HCT116 (cell line): ENCODE measurements around the gene CD44. TPM values are rescaled to one million over a fixed set of nuclear protein-coding genes. Genes with fewer than 3 reads are reported as not detected.
A peak's percentile ranks its signal among the peaks of the same experiment; 100 is the strongest.

Experiments
- ATAC-seq: fragments of 200-7000 bp; cut with Tn5 transposase; 2 replicates; pipeline ENCODE4 v1.9.1; 2020; ENCODE audit warnings: mild to moderate bottlenecking, moderate library complexity
- BruUV-seq: library from RNA; stranded (reverse); fragments of 400-500 nt; replicated peaks from 2 replicates; lab custom pipeline; 2021; lab: Mats Ljungman, UMichigan
- CTCF ChIA-PET: fragments of 300-600 bp; sonication (Branson Sonifier 250); formaldehyde crosslinking; loops from one replicate; lab custom pipeline; 2021; ENCODE audit warnings: antibody characterized with exemption; lab: Charles Lee
- POLR2A ChIA-PET: fragments of 300-600, 350-600 bp; sonication (Branson Sonifier 250); formaldehyde crosslinking; loops from one replicate; lab custom pipeline; 2021; ENCODE audit warnings: antibody characterized with exemption; lab: Charles Lee
- RAD21 ChIA-PET, 2 experiments: fragments of 300-600 bp; sonication (Branson Sonifier 250); formaldehyde crosslinking; loops; one replicate each; lab custom pipeline; 2023; ENCODE audit warnings: low total read pairs in 2 of 2; ENCODE audit not compliant: uncharacterized antibody in 2 of 2, unreplicated experiment in 2 of 2, low non-redundant PET in 1 of 2; lab: Charles Lee
- DNase-seq: peaks from one replicate; pipeline ENCODE4 v3.0.0-alpha.2; 2010; ENCODE audit warnings: low read depth, low spot score
- H2AFZ ChIP-seq: fragments of 200-600 bp; shearing (Covaris generic), sonication (generic); 2 replicates; pipeline ENCODE4 v1.6.1; 2017; ENCODE audit warnings: low read depth, mixed run types, mixed read lengths, antibody characterized with exemption, low read length; ENCODE audit not compliant: poor library complexity, severe bottlenecking
- H3K27ac ChIP-seq: 2 replicates; pipeline ENCODE4 v1.5.1; 2012; ENCODE audit warnings: low read depth, low read length
- H3K27me3 ChIP-seq: fragments of 200-600 bp; sonication (generic); 2 replicates; pipeline ENCODE4 v1.6.1; 2016; ENCODE audit warnings: mixed run types, low read length, mixed read lengths; ENCODE audit not compliant: insufficient read depth
- H3K36me3 ChIP-seq, 2 experiments: fragments of 200-500 bp in 1 of 2; fragments of 200-600 bp in 1 of 2; sonication (Bioruptor generic) in 1 of 2; sonication (generic) in 1 of 2; 2 replicates each; pipeline versions ENCODE4 v1.5.1 to v1.6.1; 2014 to 2016; ENCODE audit warnings: low read length in 2 of 2, inconsistent platforms in 1 of 2, mixed read lengths in 1 of 2, mixed run types in 1 of 2; ENCODE audit not compliant: insufficient read depth in 2 of 2, control insufficient read depth in 1 of 2
- H3K4me1 ChIP-seq, 2 experiments: fragments of 200-600 bp in 1 of 2; sonication (generic) in 1 of 2; 2 replicates each; pipeline versions ENCODE4 v1.5.1 to v1.6.1; 2012 to 2017; ENCODE audit warnings: low read length in 2 of 2, inconsistent platforms in 1 of 2, mild to moderate bottlenecking in 1 of 2, mixed read lengths in 1 of 2, mixed run types in 1 of 2, moderate library complexity in 1 of 2; ENCODE audit not compliant: insufficient read depth in 2 of 2, control insufficient read depth in 1 of 2
- H3K4me2 ChIP-seq: fragments of 200-600 bp; sonication (generic); 2 replicates; pipeline ENCODE4 v1.6.1; 2017; ENCODE audit warnings: mixed run types, low read length, mixed read lengths
- H3K4me3 ChIP-seq, 2 experiments: fragments of 200-600 bp in 1 of 2; sonication (generic) in 1 of 2; replicated peaks in 1 of 2; 2 replicates each; pipeline ENCODE4 v1.5.1; 2011 to 2016; ENCODE audit warnings: low read length in 2 of 2, control low read depth in 1 of 2, low read depth in 1 of 2, mild to moderate bottlenecking in 1 of 2, mixed read lengths in 1 of 2, mixed run types in 1 of 2
- H3K79me2 ChIP-seq: fragments of 200-600 bp; sonication (generic); 2 replicates; pipeline ENCODE4 v1.6.1; 2017; ENCODE audit warnings: mild to moderate bottlenecking, mixed run types, low read length, moderate library complexity, mixed read lengths; ENCODE audit not compliant: insufficient read depth
- H3K9ac ChIP-seq: fragments of 200-600 bp; sonication (generic); 2 replicates; pipeline ENCODE4 v1.6.1; 2016; ENCODE audit warnings: low read length, mixed read lengths
- H3K9me2 ChIP-seq: fragments of 200-600 bp; sonication (generic), shearing (Covaris generic); 2 replicates; pipeline ENCODE4 v1.6.1; 2017; ENCODE audit warnings: mixed run types, mild to moderate bottlenecking, moderate library complexity; ENCODE audit not compliant: insufficient read depth
- H3K9me3 ChIP-seq, 2 experiments: fragments of 200-500 bp in 1 of 2; fragments of 200-600 bp in 1 of 2; sonication (Bioruptor generic) in 1 of 2; sonication (generic) in 1 of 2; 2 replicates each; pipeline ENCODE4 v1.6.1; 2014 to 2017; ENCODE audit warnings: low read length in 2 of 2, mixed read lengths in 2 of 2, inconsistent platforms in 1 of 2, low read depth in 1 of 2, mild to moderate bottlenecking in 1 of 2, mixed run types in 1 of 2, moderate library complexity in 1 of 2; ENCODE audit not compliant: control insufficient read depth in 1 of 2, insufficient read depth in 1 of 2
- H4K20me1 ChIP-seq: fragments of 200-600 bp; sonication (generic), shearing (Covaris generic); 2 replicates; pipeline ENCODE4 v1.6.1; 2017; ENCODE audit warnings: mixed run types, mild to moderate bottlenecking, moderate library complexity; ENCODE audit not compliant: insufficient read depth
- CBX3 ChIP-seq: IDR thresholded peaks from 2 replicates; pipeline ENCODE4 v1.6.1; 2012; ENCODE audit warnings: low read depth
- CEBPB ChIP-seq: IDR thresholded peaks from 2 replicates; pipeline ENCODE4 v1.6.1; 2012; ENCODE audit warnings: low read depth
- EGR1 ChIP-seq: IDR thresholded peaks from 2 replicates; pipeline ENCODE4 v1.6.1; 2012; ENCODE audit warnings: low read depth
- ELF1 ChIP-seq: IDR thresholded peaks from 2 replicates; pipeline ENCODE4 v1.6.1; 2012; ENCODE audit warnings: low read depth, borderline replicate concordance
- EZH2phosphoT487 ChIP-seq: fragments of 200-600 bp; IDR thresholded peaks from 2 replicates; pipeline ENCODE4 v1.6.1; 2018; ENCODE audit warnings: antibody characterized with exemption, borderline replicate concordance
- FOSL1 ChIP-seq: IDR thresholded peaks from 2 replicates; pipeline ENCODE4 v1.6.1; 2012; ENCODE audit warnings: low read depth
- JUND ChIP-seq: IDR thresholded peaks from 2 replicates; pipeline ENCODE4 v1.6.1; 2012
- POLR2AphosphoS5 ChIP-seq: IDR thresholded peaks from 2 replicates; pipeline ENCODE4 v1.6.1; 2011; ENCODE audit warnings: mild to moderate bottlenecking, low read depth, low read length, moderate library complexity
- RAD21 ChIP-seq: IDR thresholded peaks from 2 replicates; pipeline ENCODE4 v1.6.1; 2012; ENCODE audit warnings: low read depth, mild to moderate bottlenecking
- SP1 ChIP-seq: IDR thresholded peaks from 2 replicates; pipeline ENCODE4 v1.6.1; 2012; ENCODE audit warnings: low read depth
- YY1 ChIP-seq: IDR thresholded peaks from 2 replicates; pipeline ENCODE4 v1.6.1; 2011; ENCODE audit warnings: low read length, low read depth, moderate library complexity, mild to moderate bottlenecking; ENCODE audit not compliant: insufficient replicate concordance; ENCODE audit errors: extremely low read depth
- ZFX ChIP-seq: fragments of 450-650 bp; IDR thresholded peaks from 2 replicates; pipeline ENCODE4 v1.6.1; 2017
- ZNF274 ChIP-seq: fragments of 200-500 bp; sonication (Bioruptor generic); IDR thresholded peaks from 2 replicates; pipeline ENCODE4 v1.6.1; 2014; ENCODE audit warnings: mild to moderate bottlenecking, low read depth, low read length, inconsistent platforms
- intact Hi-C: fragments of 100-400 bp; cut with micrococcal nuclease; formaldehyde crosslinking; loops from 2 replicates; pipeline ENCODE4 v1.10.0; 2022
- total RNA-seq: library from RNA; stranded (reverse); gene quantifications from one replicate; pipeline ENCODE4 v1.2.1, GENCODE V29; 2021; ENCODE audit not compliant: unreplicated experiment
- TF ChIP-seq, protein P1 (sequence below), 3 experiments: fragments of 200-600 bp in 1 of 3; sonication (generic) in 1 of 3; IDR thresholded peaks in 2 of 3; conservative IDR thresholded peaks in 1 of 3; 2 replicates each; pipeline ENCODE4 v1.5.1; 2012 to 2017; ENCODE audit warnings: low read depth in 2 of 3, low read length in 2 of 3, antibody characterized with exemption in 1 of 3, borderline replicate concordance in 1 of 3, control low read depth in 1 of 3, mild to moderate bottlenecking in 1 of 3, mixed read lengths in 1 of 3, mixed run types in 1 of 3, moderate library complexity in 1 of 3; ENCODE audit not compliant: insufficient read depth in 1 of 3
- TF ChIP-seq, protein P2 (sequence below): IDR thresholded peaks from 2 replicates; pipeline ENCODE4 v1.6.1; 2012
- TF ChIP-seq, protein P3 (sequence below): IDR thresholded peaks from 2 replicates; pipeline ENCODE4 v1.6.1; 2011; ENCODE audit warnings: mild to moderate bottlenecking, low read length, moderate library complexity; ENCODE audit not compliant: insufficient replicate concordance; ENCODE audit errors: extremely low read depth
- TF ChIP-seq, protein P4 (sequence below): IDR thresholded peaks from 2 replicates; pipeline ENCODE4 v1.6.1; 2012

The CD44 gene
- total RNA-seq, 1 experiment from 2014 or later: 742 TPM

DNA sequence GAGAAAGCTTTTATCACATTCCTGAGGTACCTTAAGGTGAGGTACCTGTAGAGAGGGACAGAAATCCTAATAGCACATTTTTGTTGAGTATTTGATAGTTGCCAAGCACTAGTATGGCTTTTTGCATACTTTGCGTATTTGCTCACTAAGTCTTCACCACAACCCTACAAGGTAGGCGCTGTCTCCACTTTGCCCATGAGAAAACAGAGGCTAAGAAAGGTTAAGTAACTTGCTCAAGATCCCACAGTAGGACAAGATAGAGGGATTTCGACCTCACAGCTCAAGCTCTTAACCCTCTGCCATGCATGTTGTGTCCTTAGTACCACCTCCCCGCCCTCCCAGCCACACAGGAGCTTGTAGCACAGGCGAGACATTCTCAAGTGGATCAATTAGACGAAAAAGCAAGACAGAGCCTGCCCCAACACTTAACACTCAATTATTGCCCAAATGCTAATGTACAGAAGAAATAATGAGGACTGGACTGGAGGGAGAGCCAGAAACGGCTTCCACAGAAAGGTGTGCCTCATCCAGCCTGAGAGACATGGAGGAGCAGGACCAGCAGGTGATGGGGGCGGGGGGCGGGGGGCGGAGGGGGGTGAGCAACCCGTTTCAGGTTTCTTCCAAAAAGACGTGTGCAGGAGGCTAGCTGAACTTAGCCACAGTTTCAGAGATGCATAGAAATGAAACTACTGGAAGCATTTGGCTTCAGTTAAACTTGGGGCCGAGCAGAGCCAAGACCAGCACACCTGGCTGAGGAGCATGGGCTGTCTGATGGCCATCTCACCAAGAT, 26.7 kb upstream of the CD44 start:
- Histone ChIP-seq H3K4me3 (no peak overlapping the region), H3K9me3 (no peaks in the 10 kb centered on the region), H4K20me1 (no peaks in the 10 kb centered on the region), H3K27me3 (no peaks in the 10 kb centered on the region), H3K27ac (no peak overlapping the region), H3K4me1 (peaks cover 0 to 17% of the 10 kb centered on the region in 2 experiments; a peak in 1 of 4 replicates), H3K9me2 (no peaks in the 10 kb centered on the region), H3K9ac (no peak overlapping the region), H2AFZ (no peak overlapping the region), H3K79me2 (no peaks in the 10 kb centered on the region), H3K4me2 (peak overlapping the region; percentile 14; the same call in 1 of the 2 replicates), H3K36me3 (no peaks in the 10 kb centered on the region)
- DNase-seq (no peak), ATAC-seq (no peak)
- ChIA-PET CTCF (no interaction called here), RAD21 (no interaction called here), POLR2A (no interaction called here)
- BruUV-seq: no TSS peak
- TF ChIP-seq RAD21 (no peak), FOSL1 (no peak), POLR2AphosphoS5 (no peak), ZFX (no peak), CBX3 (no peak), CEBPB (no peak), EGR1 (no peak), SP1 (no peak), ZNF274 (no peak), ELF1 (no peak), JUND (no peak), EZH2phosphoT487 (no peak), YY1 (no peak)
- TF ChIP-seq, protein P1, sequence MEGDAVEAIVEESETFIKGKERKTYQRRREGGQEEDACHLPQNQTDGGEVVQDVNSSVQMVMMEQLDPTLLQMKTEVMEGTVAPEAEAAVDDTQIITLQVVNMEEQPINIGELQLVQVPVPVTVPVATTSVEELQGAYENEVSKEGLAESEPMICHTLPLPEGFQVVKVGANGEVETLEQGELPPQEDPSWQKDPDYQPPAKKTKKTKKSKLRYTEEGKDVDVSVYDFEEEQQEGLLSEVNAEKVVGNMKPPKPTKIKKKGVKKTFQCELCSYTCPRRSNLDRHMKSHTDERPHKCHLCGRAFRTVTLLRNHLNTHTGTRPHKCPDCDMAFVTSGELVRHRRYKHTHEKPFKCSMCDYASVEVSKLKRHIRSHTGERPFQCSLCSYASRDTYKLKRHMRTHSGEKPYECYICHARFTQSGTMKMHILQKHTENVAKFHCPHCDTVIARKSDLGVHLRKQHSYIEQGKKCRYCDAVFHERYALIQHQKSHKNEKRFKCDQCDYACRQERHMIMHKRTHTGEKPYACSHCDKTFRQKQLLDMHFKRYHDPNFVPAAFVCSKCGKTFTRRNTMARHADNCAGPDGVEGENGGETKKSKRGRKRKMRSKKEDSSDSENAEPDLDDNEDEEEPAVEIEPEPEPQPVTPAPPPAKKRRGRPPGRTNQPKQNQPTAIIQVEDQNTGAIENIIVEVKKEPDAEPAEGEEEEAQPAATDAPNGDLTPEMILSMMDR (IDR thresholded peaks at IDR 0.05 in 2 of 3, conservative IDR thresholded peaks at IDR 0.05 in 1 of 3; ENCODE audit: borderline replicate concordance in 1 of 3, insufficient read depth in 1 of 3, low read depth in 2 of 3, low read length in 2 of 3): no peak
- TF ChIP-seq, protein P2, sequence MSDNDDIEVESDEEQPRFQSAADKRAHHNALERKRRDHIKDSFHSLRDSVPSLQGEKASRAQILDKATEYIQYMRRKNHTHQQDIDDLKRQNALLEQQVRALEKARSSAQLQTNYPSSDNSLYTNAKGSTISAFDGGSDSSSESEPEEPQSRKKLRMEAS: no peak
- TF ChIP-seq, protein P3, sequence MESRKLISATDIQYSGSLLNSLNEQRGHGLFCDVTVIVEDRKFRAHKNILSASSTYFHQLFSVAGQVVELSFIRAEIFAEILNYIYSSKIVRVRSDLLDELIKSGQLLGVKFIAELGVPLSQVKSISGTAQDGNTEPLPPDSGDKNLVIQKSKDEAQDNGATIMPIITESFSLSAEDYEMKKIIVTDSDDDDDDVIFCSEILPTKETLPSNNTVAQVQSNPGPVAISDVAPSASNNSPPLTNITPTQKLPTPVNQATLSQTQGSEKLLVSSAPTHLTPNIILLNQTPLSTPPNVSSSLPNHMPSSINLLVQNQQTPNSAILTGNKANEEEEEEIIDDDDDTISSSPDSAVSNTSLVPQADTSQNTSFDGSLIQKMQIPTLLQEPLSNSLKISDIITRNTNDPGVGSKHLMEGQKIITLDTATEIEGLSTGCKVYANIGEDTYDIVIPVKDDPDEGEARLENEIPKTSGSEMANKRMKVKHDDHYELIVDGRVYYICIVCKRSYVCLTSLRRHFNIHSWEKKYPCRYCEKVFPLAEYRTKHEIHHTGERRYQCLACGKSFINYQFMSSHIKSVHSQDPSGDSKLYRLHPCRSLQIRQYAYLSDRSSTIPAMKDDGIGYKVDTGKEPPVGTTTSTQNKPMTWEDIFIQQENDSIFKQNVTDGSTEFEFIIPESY: no peak
- TF ChIP-seq, protein P4, sequence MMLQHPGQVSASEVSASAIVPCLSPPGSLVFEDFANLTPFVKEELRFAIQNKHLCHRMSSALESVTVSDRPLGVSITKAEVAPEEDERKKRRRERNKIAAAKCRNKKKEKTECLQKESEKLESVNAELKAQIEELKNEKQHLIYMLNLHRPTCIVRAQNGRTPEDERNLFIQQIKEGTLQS: no peak
- intact Hi-C loops: no loop called here
